GM19023 (cell line): ENCODE data around the gene NGB.

Source experiments
- ATAC-seq: cut with Tn5 transposase; IDR thresholded peaks from one replicate; pipeline ENCODE4 v1.9.1; 2021; ENCODE audit warnings: mild to moderate bottlenecking, moderate library complexity; ENCODE audit not compliant: unreplicated experiment

The NGB gene

GRCh38 chr14:77238996-77239395 lies 32.0 kb downstream of the NGB start:
- no peak for ATAC-seq

- ATAC-seq: no peak
Observed at GRCh38 chr14:77238356-77238755, 32.6 kb downstream of the NGB start.

GRCh38 chr14:77236814-77237213 lies 34.2 kb downstream of the NGB start:
- ATAC-seq: no peak

- no peak for ATAC-seq
Observed at GRCh38 chr14:77231721-77232120, 39.3 kb downstream of the NGB start.

GRCh38 chr14:77230914-77231313 lies 40.1 kb downstream of the NGB start:
- ATAC-seq: no peak

GRCh38 chr14:77228056-77228455 lies 43.0 kb downstream of the NGB start:
- ATAC-seq: no peak

DNA sequence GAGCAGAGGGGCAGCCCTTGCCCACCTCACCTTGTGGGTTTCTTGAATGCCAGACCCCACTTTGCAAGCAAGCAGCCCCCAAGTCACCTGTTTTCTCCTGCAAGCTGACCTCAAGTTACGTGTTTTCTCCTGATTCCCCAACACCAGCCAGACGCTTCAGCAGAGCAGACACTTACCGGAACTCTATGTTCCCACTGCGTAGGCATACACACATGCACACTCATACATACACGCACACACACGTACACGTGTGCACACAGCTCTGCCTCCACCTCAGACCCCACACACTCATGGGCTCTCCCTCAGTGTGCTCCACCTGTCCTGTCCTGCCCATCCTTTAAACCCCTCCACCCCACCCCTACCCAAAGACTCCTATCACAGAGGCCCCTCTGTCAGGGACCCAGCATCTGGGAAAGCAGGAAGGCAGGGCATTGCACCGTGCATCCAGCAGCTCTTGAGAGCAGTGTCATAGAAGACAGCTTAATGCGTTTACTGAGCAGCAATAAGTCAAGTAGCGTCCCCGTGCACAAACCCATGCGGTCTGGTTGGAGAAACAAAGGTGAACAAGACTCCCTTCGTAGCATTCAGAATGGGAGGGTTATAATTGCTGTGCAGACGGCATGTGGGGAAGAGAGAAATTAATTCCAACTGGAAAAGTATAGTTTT lies 45.0 kb downstream of the NGB start:
- ATAC-seq: no peak

- no peak for ATAC-seq
Observed at GRCh38 chr14:77225254-77225653, 45.8 kb downstream of the NGB start.

DNA sequence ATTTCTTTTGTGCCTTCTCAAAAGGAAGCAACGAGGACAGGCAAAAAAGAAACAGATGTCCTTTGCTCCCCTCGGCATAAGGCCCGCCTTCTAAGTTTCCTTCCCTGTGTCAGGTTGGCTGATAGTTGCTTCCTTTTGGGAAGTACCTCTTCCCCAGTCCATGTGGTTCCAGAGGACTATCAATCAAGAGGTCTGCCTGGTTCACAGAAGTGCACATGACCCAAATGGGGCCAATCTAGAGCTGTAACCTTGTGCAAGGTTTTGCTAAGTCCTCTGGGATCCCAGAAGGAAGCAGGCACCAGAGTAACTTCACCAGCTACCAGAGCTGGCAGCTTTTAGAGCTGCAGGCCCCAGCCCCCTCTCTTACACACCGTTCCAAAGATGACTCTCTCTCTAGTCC lies 46.8 kb downstream of the NGB start:
- ATAC-seq: no peak

- no peak for ATAC-seq
Observed at GRCh38 chr14:77222546-77223225, 48.3 kb downstream of the NGB start.

- ATAC-seq: no peak
Observed at GRCh38 chr14:77221241-77221871, 49.6 kb downstream of the NGB start.

DNA sequence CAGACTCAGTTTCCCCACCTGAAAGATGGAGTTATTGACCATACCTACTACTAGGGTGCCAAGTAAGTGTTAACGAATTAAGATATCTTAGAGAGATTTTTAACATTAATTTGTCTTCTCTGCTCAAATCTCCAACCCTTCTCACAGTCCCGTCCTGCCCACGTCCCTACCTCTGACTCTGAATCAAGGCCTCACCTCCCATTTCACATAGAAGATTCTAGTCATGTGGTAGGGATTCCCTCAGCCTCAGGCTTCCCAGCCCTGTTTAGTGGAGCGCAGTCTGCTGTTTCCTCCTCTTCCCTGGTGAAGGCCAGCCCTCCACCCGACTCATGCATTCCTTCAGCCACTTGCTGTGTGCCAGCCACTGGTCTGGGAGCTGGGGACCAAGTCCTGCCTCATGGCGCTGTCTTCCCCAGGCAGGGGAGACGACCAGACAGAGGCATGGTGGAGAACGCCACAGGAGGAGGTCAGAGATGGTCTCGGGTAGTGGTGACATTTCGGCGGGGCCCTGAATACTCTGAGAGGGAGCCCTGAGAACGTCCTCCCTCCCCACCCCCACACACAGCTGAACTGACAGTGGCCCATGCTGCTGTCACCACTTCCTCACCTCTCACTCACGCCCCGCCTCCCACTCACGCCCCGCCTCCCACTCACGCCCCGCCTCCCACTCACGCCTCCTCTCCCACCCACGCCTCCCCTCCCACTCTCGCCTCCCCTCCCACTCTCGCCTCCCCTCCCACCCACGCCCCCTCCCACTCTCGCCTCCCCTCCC lies 50.6 kb downstream of the NGB start:
- no peak for ATAC-seq

DNA sequence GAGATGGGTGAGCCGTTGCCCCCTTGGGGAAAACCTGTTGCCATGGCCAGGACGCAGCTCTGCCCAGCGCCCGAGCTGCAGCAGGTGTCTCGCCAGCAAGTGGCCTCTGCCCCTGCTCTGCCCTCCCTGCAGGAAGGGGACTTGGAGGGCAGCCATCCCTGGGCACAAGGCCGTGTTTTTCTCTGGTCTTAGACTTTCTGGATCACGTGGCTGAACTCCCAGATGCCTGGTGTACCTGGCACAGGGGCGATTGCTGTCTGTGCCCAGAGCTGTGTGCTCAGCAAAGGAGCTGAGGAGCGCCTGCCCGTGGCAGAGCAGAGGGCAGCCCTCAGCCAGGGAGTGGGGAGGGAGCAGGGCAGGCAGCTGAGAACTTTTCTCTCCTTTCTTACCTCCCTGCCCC lies 51.4 kb downstream of the NGB start:
- no peak for ATAC-seq

GRCh38 chr14:77217551-77217950 lies 53.5 kb downstream of the NGB start:
- ATAC-seq: no peak
